HG03378 (cell line): ENCODE data around the gene BLMH.
A peak's percentile ranks its signal among the peaks of the same experiment; 100 is the strongest.

Source experiments
- ATAC-seq: cut with Tn5 transposase; IDR thresholded peaks from one replicate; pipeline ENCODE4 v1.9.1; 2021; ENCODE audit warnings: mild to moderate bottlenecking, moderate library complexity; ENCODE audit not compliant: unreplicated experiment

Gene BLMH

DNA sequence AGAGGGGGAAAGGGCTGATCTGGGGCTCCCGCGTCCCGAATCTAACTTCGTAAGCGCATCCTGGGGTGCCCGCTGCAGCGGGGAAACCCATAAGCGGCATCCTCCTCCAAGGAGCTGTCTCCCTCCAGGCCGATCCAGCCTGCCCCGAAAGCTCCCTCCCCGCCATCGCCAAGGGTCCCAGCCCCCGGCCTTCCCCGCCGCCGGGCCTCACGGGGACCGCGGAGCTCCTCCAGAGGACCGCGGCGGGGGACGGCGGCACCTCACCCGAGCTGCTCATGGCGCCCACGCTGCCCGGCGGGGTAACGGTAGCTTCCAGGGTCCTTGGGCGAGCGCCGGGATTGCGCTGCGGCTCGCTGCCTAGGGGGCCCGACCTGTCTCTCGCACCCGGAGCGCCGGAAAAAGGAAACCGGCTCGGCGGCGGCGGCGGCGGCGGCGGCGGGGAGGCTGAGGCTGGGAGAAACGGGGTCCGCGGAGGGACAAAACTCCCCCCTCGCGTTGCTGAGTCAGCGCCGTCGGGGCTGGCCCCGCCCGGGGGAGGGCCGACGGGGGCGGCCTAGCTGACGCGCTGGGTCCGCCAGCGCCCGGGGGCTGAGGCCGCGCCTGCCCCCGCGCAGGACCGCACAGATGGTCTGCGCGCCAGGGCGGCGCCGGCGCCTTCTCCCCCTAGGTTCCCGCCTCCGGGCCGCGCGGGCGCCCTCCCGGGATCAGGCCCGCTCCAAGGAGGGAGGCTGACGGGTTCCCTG, at the start of gene BLMH:
BLMH (minus strand) TSS at position 402 of the 743 bp plus-strand sequence; CDS start at position 277, 125 bp downstream.
- peak; percentile 64 for ATAC-seq

DNA sequence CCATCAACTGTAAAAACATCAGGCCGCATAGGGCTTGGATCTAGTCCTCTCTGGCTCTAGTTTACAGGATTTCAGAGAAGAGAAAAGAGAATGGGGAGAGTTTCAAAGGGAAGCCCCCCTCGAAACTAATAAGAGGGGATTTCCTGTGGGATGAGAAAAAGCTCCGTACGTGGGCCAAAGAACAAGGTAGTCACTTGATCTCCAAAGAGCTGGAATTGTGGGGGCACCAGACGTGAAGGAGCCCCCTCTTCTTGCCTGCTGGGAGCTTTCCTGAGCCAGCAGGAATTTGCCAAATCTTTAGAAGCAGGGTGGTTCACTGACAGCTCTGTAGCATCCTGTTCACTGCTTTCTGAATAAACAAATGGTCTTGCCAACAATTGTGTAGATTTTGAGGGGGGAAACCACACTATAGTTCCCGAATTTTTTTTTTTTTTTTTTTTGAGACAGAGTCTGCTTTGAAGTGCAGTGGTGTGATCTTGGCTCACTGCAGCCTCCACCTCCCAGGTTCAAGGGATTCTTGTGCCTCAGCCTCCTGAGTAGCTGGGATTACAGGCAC, 49.1 kb upstream of the BLMH start:
- ATAC-seq: no peak

- ATAC-seq: no peak
Measured at GRCh38 chr17:30339086-30339485, 47.3 kb upstream of the BLMH start.

DNA sequence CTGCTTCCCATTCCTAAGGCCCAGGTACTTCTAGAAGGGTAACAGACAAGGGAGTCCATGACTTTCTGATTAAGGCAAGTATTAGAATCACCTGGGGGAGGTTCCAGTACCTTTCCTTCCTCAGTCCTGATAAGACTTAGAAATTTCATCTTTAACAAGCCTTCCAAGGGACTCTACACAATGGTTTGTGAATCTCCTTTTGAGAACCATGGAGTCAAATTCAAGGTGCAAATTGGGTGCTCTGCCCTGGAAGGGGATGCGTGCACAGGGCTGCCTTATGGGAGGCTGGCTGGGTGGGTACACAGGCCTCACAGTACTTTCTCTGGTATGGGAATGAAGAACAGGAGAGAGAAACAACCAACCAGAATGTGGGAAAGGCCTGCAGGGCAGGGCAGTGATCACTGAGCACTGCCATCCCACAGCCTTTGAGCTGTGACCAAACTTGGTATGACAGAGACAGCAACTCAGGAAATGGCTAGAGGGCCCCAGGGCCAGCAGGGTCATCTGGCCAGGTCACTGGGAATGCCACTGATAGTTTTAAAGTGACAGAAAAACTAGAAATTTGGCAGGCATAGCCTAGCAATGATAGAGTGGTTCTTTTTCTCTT, 45.8 kb upstream of the BLMH start:
- no peak for ATAC-seq

DNA sequence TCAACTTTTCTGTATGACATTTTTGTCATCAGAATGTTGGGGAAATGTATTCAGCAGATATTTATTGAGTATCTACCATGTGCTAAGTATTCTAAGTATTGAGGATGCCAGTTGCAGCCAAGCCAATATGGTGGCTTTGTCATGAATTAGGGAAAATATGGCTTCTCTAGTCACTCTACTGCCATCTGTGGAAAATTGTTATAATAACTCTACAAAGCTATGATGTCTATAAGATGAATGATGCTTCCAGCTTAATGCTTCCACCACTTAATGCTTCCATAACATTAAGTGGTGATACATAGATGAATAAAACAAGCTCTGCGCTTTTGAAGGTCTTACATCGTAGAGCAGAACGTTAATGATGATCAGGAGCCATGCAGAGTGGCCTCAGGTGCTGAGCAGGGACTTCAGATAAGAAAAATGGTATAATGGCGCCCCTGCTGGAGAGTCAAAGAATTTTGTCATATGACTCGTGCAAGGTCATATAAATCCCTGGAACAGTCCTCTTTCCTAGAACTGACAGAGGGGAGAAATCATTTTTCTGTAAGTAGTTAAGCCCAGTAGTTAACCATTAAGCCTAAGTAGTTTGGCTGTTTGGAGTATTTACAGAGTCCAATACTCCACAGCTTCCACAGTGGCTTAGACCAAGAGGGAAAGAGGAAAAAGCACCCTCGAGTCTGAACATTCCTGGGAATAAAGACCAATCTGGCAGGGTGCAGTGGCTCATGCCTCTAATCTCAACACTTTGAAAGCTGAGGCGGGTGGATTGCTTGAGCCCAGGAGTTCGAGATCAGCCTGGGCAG, 44.8 kb upstream of the BLMH start:
- ATAC-seq: no peak

DNA sequence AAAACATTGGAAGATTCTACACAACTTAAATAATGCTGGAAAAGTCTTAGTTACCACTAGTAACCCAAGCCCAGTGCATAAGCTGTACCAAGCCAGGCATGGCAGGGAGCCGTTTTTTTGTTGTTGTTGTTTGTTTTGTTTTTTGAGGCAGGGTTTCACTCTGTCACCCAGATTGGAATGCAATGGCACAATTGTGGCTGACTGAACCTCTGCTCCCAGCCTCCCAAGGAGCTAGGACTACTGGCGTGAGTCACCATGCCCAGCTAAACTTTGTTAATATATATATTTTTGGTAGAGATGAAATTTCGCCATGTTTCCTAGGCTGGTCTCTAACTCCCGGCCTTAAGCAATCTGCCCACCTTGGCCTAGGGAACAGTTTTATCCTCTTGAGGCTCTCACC, 42.7 kb upstream of the BLMH start:
- ATAC-seq: no peak

DNA sequence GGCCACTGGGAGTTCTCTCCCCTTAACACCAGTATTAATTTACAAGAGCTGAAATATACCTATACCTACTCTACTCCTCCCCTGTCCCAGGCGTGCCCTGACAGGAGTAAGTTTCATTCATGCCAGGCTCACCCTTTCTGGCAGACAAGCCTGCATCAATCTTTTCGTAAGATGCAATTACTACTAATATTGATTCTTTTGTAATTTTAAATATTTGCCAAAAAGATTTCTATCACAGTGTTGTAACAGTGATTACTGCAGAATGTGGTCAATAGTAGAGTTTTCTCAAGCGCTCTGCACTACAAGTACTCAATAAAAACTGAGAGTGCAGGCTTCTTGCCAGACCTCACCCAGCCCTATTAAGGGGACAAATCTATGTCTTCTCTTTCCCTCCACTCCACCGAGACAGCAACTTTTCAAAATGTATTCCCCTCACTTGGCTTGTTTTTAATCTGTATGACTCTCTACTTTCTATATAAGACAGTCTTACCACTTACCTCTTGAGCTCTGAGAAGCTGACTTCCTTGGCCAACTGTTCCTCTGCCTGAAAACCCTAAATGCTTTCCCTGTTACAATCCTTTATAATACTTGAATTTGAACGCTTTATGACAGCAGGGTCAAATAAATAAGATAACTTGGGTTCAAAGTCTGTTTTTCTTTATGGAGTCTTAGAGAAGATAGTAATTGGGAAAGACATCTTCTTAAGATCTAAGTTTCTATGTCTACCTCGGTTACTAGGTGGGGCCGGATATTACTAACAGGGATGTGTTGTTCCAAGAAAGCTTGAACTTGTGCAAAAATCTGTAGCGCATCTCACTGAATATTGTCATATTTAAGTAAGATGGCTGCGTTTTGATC, 42.0 kb upstream of the BLMH start, which contains the start of gene TMIGD1:
TMIGD1 (minus strand) TSS at position 555 of the 858 bp plus-strand sequence. CDS start 1,924 bp downstream, outside the sequence.
- ATAC-seq: no peak

- ATAC-seq: peak; percentile 55
Measured at GRCh38 chr17:30332057-30332542, 40.4 kb upstream of the BLMH start.

GRCh38 chr17:30326809-30327208, 35.1 kb upstream of the BLMH start:
- ATAC-seq: no peak

DNA sequence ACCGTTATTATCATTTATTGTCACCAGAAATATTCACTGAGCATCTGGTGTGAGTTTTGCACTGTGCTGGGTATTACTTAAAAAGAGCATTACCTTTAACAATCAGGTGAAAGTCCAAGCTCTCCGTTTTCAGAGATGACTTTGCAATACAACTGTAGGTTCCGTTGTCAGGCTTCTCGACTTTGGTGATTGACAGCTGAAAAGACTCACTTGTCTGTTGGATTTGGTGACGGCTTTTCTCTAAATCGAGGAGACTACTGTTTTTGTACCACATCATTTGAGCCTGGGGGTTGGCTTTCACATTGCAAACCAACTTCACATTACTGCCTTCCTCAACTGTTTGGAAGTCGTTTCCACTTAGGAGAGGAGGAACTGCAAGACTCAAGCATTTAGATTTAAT, 33.0 kb upstream of the BLMH start:
- ATAC-seq: no peak

- no peak for ATAC-seq
Measured at GRCh38 chr17:30323895-30324319, 32.2 kb upstream of the BLMH start.

DNA sequence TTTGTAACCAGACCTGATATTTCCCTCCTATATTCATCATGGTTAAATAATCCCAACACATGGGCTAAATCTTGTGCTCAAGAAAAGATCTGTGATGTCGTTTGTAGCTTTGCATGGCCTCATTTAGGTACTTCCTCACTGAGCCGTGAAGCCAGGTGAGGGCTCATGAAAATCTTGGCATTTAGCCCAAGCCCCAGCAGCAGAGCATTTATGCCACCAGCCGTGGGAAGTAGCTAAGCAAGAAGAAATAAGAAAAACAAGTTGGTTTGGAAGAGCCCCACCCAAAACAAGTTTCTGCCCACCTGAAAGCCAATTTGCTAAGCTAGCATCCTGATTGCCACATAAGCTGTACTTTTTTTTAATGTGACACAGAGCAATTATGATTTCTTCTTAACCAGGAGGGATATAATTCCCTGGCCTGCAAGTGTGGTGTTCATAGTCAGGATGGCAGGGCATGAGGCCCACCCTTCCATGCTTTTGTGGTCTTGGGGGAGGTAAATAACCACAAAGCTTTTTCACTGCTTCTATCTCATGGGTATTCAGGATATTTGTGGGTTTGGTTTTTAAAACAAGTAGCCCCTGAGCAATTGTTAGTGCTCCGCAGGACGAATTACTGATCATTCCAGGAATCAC, 31.6 kb upstream of the BLMH start:
- no peak for ATAC-seq

DNA sequence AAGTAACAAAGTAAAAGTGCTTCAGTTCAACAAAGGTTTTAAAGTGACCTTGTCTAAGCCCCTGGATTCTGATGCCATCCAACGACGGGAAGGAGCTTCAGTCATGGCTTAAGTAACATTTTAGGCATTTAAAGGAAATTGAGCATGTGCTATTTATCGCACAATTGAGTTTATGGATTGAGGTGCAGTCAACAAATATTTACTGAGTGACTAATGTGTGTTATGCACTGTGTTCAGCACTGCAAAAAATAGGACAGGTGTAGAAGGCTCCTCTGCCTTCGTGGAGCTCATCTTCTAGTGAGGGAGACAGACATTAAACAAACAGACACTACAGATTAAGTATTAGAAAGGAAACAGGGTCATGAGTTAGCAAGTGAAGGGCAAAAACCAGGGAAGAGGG, 29.6 kb upstream of the BLMH start:
- no peak for ATAC-seq

DNA sequence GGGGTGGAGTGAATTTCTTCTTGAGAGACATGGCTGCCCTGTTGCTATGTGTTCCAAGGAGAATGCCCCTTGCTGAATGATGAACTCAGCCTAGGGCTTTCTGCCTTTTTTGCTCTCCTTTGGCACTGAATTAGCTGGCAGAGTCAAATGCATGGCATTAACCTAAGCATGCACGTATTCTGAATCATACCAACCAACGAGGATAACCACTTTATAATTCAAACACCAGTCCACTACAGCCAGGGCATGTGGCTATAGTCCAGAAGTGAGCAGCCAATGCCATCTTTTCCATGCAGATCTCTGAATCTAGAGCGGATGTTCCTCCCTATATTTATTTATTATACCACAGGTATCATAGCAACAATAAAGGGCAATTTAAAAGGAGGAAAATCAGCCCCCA, 26.4 kb upstream of the BLMH start:
- ATAC-seq: no peak

DNA sequence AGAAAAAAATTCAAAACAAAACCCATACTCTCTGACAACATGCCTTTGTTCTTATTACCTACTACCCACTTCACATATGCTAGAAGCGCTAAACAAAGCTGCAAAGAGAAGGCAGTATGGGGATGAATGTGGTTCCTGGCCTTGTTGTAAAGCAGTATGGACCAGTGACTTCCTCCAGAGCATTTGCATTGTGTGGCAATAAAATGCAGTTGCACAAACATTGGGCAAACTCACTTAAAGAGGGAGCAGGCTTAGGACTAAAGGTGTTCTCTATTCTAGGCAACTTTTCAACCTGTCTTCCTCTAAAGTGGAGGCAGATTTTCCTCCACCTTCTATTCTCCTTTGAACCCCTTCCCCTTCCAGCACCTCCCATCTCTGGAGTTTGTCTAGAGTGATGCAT, 25.0 kb upstream of the BLMH start:
- no peak for ATAC-seq

DNA sequence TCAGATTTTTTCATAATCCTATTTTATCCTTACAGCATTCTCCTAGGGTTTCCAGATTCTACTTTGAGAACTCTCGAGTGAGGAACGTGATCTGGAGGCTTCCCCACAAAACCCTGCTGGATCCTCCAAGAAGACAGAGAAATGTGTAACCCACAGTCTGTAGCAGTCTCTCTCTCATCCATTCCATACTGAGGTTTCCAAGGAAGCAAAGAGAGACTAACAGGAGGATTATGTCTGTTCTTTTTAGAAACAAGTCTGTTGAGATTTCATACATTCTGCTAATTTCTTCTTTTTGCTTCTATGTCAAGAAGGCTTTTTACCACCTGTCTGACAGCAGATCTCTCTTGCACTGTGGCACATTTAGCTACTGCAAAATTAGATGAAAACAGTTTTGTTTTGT, 23.4 kb upstream of the BLMH start:
- no peak for ATAC-seq

- no peak for ATAC-seq
Measured at GRCh38 chr17:30314474-30314873, 22.7 kb upstream of the BLMH start.

DNA sequence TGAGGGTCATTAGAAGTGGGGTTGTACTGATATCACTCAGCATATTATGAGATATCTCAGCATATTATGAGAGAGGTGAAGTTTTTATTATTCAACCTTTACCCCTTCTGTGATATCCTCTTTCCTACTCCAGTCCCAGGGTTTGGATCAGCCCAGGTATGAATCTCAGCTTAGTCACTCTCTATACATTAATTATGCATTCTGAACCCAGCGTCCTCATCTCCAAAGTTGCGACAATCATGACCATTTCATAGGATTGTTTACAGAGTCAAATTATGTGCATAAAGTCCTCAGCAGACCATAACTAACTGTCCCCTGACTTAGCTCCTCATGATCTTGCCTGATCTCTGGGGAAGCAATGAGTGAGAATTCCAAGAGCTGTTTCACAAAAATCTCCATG, 20.5 kb upstream of the BLMH start:
- ATAC-seq: no peak

DNA sequence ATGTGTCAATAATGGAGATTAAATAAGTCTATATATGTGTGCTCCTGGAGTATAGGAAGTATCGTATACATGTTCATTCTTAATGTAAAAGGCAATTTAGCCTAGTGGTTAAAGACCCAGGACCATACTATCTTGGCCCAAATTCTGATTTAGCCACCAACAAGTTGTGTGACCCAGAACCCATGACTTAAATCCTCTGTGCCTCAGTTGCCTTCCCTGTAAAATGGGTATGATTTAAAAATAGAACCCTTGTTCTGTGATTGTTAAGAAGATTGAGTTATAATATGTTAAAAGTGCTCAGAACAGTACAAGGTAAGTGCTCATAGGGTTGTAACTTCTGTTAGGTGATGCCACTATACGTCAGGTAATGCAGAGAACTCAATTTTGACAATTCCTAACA, 18.8 kb upstream of the BLMH start:
- no peak for ATAC-seq

DNA sequence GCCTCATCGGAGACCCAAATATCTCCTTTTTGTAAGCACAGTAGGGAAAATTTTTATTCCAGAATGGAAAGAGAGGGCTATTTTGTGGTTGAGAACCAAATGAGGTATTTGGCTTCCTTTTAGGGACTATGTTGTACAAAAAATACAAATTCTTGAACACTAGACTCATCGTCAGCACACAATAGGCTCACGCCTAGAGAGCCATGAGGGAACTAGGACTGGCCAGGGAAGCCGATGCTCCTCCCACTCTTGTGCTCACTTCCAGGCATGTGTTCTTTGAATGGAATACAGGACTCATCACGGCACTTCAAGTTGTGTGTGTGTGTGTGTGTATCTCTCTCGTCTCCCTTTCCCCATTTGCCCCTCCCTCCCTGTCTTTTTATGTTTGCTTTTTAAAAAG, 17.8 kb upstream of the BLMH start:
- no peak for ATAC-seq
